Body of pancreas (tissue), 4 donors: ENCODE data around the gene LMBRD2.
"Not testable (repeated sequence)": the region's sequence is repeated elsewhere in the genome, so short reads cannot be mapped to it uniquely, and the experiment has no call there.

Experiments used
- POLR2A ChIP-seq, 3 donors: fragments of 450-650 bp; IDR thresholded peaks; one replicate each; pipeline ENCODE4 v1.6.1; 2016; ENCODE audit warnings: antibody characterized with exemption in 3 of 3, mild to moderate bottlenecking in 2 of 3
- TF ChIP-seq, protein P1 (sequence below), 7 experiments: fragments of 450-650 bp in 4 of 7; fragments of 200-600 bp in 3 of 7; sonication (generic) in 3 of 7; IDR thresholded peaks; one replicate each; pipeline ENCODE4 v1.5.1; 2016 to 2019; ENCODE audit warnings: antibody characterized with exemption in 7 of 7

DNA sequence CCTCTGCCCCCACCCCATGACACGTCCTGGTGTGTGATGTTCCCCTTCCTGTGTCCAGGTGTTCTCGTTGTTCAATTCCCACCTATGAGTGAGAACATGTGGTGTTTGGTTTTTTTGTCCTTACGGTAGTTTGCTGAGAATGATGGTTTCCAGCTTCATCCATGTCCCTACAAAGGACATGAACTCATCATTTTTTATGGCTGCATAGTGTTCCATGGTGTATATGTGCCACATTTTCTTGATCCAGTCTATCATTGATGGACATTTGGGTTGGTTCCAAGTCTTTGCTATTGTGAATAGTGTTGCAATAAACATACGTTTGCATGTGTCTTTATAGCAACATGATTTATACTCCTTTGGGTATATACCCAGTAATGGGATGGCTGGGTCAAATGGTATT, 32.7 kb upstream of the LMBRD2 start:
- TF ChIP-seq, protein P1, sequence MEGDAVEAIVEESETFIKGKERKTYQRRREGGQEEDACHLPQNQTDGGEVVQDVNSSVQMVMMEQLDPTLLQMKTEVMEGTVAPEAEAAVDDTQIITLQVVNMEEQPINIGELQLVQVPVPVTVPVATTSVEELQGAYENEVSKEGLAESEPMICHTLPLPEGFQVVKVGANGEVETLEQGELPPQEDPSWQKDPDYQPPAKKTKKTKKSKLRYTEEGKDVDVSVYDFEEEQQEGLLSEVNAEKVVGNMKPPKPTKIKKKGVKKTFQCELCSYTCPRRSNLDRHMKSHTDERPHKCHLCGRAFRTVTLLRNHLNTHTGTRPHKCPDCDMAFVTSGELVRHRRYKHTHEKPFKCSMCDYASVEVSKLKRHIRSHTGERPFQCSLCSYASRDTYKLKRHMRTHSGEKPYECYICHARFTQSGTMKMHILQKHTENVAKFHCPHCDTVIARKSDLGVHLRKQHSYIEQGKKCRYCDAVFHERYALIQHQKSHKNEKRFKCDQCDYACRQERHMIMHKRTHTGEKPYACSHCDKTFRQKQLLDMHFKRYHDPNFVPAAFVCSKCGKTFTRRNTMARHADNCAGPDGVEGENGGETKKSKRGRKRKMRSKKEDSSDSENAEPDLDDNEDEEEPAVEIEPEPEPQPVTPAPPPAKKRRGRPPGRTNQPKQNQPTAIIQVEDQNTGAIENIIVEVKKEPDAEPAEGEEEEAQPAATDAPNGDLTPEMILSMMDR (IDR thresholded peaks at IDR 0.05) = not testable (repeated sequence)
- TF ChIP-seq POLR2A (IDR thresholded peaks at IDR 0.05) = not testable (repeated sequence)
